Spleen (tissue), 11 donors: Measurements from ENCODE around the gene NUP210L. TPM values are rescaled to one million over a fixed set of nuclear protein-coding genes. Genes with fewer than 3 reads are reported as not detected.
"Not testable (repeated sequence)": the region's sequence is repeated elsewhere in the genome, so short reads cannot be mapped to it uniquely, and the experiment has no call there.

ENCODE experiments used
- DNase-seq: peaks from one replicate; pipeline ENCODE4 v3.0.0-alpha.2; 2020
- H3K27ac ChIP-seq, 8 donors: fragments of 200-600 bp; sonication (generic) in 7 of 8; 1 replicate in 4 of 8; 2 replicates in 4 of 8; pipeline versions ENCODE4 v1.5.0 to v1.8.0; 2016 to 2021; ENCODE audit warnings: inconsistent platforms in 4 of 8, mild to moderate bottlenecking in 4 of 8, moderate library complexity in 1 of 8
- H3K27me3 ChIP-seq, 7 donors: fragments of 200-600 bp; sonication (generic) in 6 of 7; replicated peaks in 1 of 7; 1 replicate in 4 of 7; 2 replicates in 3 of 7; pipeline versions ENCODE4 v1.5.0 to v1.8.0; 2016 to 2021; ENCODE audit warnings: inconsistent platforms in 3 of 7, mild to moderate bottlenecking in 1 of 7
- H3K36me3 ChIP-seq, 6 donors: fragments of 200-600 bp; sonication (generic) in 5 of 6; 1 replicate in 4 of 6; 2 replicates in 2 of 6; pipeline versions ENCODE4 v1.5.0 to v1.8.0; 2016 to 2021; ENCODE audit warnings: inconsistent platforms in 2 of 6
- H3K4me1 ChIP-seq, 6 donors: fragments of 200-600 bp; sonication (generic) in 5 of 6; 1 replicate in 3 of 6; 2 replicates in 3 of 6; pipeline versions ENCODE4 v1.5.0 to v1.8.0; 2016 to 2021; ENCODE audit warnings: inconsistent platforms in 3 of 6
- H3K4me3 ChIP-seq, 8 donors: fragments of 200-600 bp; sonication (generic) in 7 of 8; 1 replicate in 4 of 8; 2 replicates in 4 of 8; pipeline versions ENCODE4 v1.5.0 to v1.8.0; 2016 to 2021; ENCODE audit warnings: inconsistent platforms in 4 of 8, mild to moderate bottlenecking in 4 of 8, moderate library complexity in 2 of 8
- H3K9me3 ChIP-seq, 8 donors: fragments of 200-600 bp; sonication (generic) in 7 of 8; 1 replicate in 4 of 8; 2 replicates in 4 of 8; pipeline versions ENCODE4 v1.5.0 to v1.8.0; 2016 to 2021; ENCODE audit warnings: inconsistent platforms in 4 of 8
- CTCF ChIP-seq, 11 experiments: fragments of 200-600 bp in 7 of 11; fragments of 450-650 bp in 4 of 11; sonication (generic) in 4 of 11; IDR thresholded peaks in 8 of 11; conservative IDR thresholded peaks in 3 of 11; 1 replicate in 7 of 11; 2 replicates in 4 of 11; pipeline versions ENCODE4 v1.4.0 to v1.8.0; 2016 to 2021; ENCODE audit warnings: antibody characterized with exemption in 11 of 11, inconsistent platforms in 4 of 11, mild to moderate bottlenecking in 1 of 11
- POLR2A ChIP-seq, 3 donors: fragments of 450-650 bp; IDR thresholded peaks; one replicate each; pipeline ENCODE4 v1.5.1; 2017; ENCODE audit warnings: antibody characterized with exemption in 3 of 3, mild to moderate bottlenecking in 1 of 3
- POLR2AphosphoS5 ChIP-seq, 3 donors: sonication (generic); formaldehyde crosslinking; IDR thresholded peaks; one replicate each; pipeline ENCODE4 v1.5.1; 2017; ENCODE audit warnings: antibody characterized with exemption in 3 of 3
- WGBS, 5 donors: extraction: QIAGEN DNeasy Blood & Tissue Kit in 3 of 5; methylation state at CpG; one replicate each; pipeline versions ENCODE4 v1.1.5 to v1.1.7; 2013 to 2018; 5-methylcytosine and 5-hydroxymethylcytosine counted together
- intact Hi-C: fragments of 100-400 bp; cut with DNase I; formaldehyde crosslinking; loops from one replicate; pipeline ENCODE4 v1.15.0; 2023; ENCODE audit warnings: low total_unique reads
- polyA plus RNA-seq, 3 donors: library from polyadenylated mRNA; stranded (reverse); fragments of 200-250 nt; gene quantifications; one replicate each; pipeline ENCODE4 v1.2.1, GENCODE V29; 2013
- total RNA-seq, 7 donors: library from RNA; depleted of rRNA in 3 of 7; stranded (reverse); fragments of >200 nt in 3 of 7; fragmentation: NEBNext Ultra II Directional in 4 of 7; extraction: Animal tissue kit (Norgen Biotek cat#: 25700) in 4 of 7; gene quantifications; one replicate each; pipeline versions ENCODE4 v1.1.0 to v1.2.1, GENCODE V29; 2016 to 2021
- donor health status: healthy with polysubstance abuse.
- donor health status: DM: no; HTN: no; CAD: no; lungs with moderate emphysema.
- donor health status: DM: no; HTN: no; CAD: no.
- donor health status: Bipolar disorder and iron deficiency.
- donor health status: healthy.
- donor health status: DM: no; HTN: no; CAD: no.
- donor health status: DM: yes; HTN: yes; CAD: no.

NUP210L gene
- total and polyA plus RNA-seq, 10 donors = 0.02 to 0.34 (median 0.09) TPM; not detected in 4

GRCh38 chr1:154019940-154020339 lies 134.9 kb downstream of the NUP210L start:
- H3K4me1 ChIP-seq = no peaks in the 10 kb centered on the region
- no peaks in the 10 kb centered on the region for H3K27me3 ChIP-seq
- H3K27ac ChIP-seq = no peak overlapping the region
- no peaks in the 10 kb centered on the region for H3K9me3 ChIP-seq
- DNase-seq = no peak
- intact Hi-C loops = loop anchor here (10.0 kb wide), 1 partner anchor 125 kb away; no protein-coding TSS in a partner anchor
- H3K36me3 ChIP-seq = no peaks in the 10 kb centered on the region
- H3K4me3 ChIP-seq = no peak overlapping the region
- TF ChIP-seq POLR2AphosphoS5 (IDR thresholded peaks at IDR 0.05) (no peak), POLR2A (IDR thresholded peaks at IDR 0.05) (no peak), CTCF (IDR thresholded peaks at IDR 0.05 in 8 of 11, conservative IDR thresholded peaks at IDR 0.05 in 3 of 11) (no peak)
- 82 to 95% (median 88%) methylated on average over 1 of the region's 1 CpG for WGBS, 5 donors

- Histone ChIP-seq H3K27ac (no peak overlapping the region), H3K36me3 (no peaks in the 10 kb centered on the region), H3K27me3 (no peaks in the 10 kb centered on the region), H3K4me3 (no peak overlapping the region), H3K9me3 (no peaks in the 10 kb centered on the region), H3K4me1 (no peaks in the 10 kb centered on the region)
- WGBS, 5 donors = 88 to 98% (median 93%) methylated on average over 4 of the region's 4 CpGs
- intact Hi-C loops = loop anchor here (10.0 kb wide), 1 partner anchor 126 kb away; no protein-coding TSS in a partner anchor
- TF ChIP-seq POLR2A (IDR thresholded peaks at IDR 0.05) (no peak), CTCF (IDR thresholded peaks at IDR 0.05 in 8 of 11, conservative IDR thresholded peaks at IDR 0.05 in 3 of 11) (no peak), POLR2AphosphoS5 (IDR thresholded peaks at IDR 0.05) (no peak)
- DNase-seq = no peak
Observed at GRCh38 chr1:154019269-154019668, 135.6 kb downstream of the NUP210L start.

- Histone ChIP-seq H3K27ac (no peak overlapping the region), H3K36me3 (no peaks in the 10 kb centered on the region), H3K4me3 (no peak overlapping the region), H3K9me3 (no peaks in the 10 kb centered on the region), H3K27me3 (no peaks in the 10 kb centered on the region), H3K4me1 (no peaks in the 10 kb centered on the region)
- 68 to 84% (median 75%) methylated on average over 3 of the region's 3 CpGs for WGBS, 5 donors
- DNase-seq = no peak
- TF ChIP-seq POLR2A (IDR thresholded peaks at IDR 0.05) (no peak), CTCF (IDR thresholded peaks at IDR 0.05 in 8 of 11, conservative IDR thresholded peaks at IDR 0.05 in 3 of 11) (no peak), POLR2AphosphoS5 (IDR thresholded peaks at IDR 0.05) (no peak)
- intact Hi-C loops = loop anchor here (10.0 kb wide), 1 partner anchor 130 kb away; no protein-coding TSS in a partner anchor
Observed at GRCh38 chr1:154014154-154014907, 140.5 kb downstream of the NUP210L start.

- H3K36me3 ChIP-seq, H3K27me3 ChIP-seq, H3K4me1 ChIP-seq, H3K4me3 ChIP-seq, H3K27ac ChIP-seq, DNase-seq, H3K9me3 ChIP-seq: not testable (repeated sequence)
- WGBS, 5 donors = 95 to 96% (median 96%) methylated on average over 12 to 14 of the region's 14 CpGs
- intact Hi-C loops = loop anchor here (10.0 kb wide), 1 partner anchor 132 kb away; no protein-coding TSS in a partner anchor
Observed at GRCh38 chr1:154012543-154012942, 142.3 kb downstream of the NUP210L start.
